NCI-H1092 (cell line): ENCODE measurements around the gene URM1.

ENCODE experiments used
- DNase-seq: peaks from one replicate; lab custom pipeline; 2025; lab: John Stamatoyannopoulos, UW

Gene URM1

DNA sequence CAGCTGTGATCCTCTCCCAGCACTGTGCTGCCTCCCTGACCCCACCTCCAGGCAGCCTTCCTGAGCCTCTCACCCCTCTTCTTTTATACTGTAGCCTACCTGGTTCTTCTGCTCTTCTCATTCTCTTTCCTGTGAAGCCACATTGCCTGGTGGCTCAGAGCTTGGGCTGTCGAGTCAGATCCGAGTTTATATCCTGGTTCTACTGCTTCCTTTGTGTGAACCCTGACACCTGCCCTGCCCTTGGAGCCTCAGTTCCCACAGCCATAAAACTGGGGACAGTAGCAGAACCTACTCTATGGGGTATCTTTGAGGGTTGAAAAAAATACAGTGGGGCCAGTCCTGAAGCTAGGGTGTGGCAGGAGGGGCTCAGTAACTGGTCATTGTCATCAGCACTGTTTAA is 22.0 kb upstream of the URM1 start:
- DNase-seq: no peak

DNA sequence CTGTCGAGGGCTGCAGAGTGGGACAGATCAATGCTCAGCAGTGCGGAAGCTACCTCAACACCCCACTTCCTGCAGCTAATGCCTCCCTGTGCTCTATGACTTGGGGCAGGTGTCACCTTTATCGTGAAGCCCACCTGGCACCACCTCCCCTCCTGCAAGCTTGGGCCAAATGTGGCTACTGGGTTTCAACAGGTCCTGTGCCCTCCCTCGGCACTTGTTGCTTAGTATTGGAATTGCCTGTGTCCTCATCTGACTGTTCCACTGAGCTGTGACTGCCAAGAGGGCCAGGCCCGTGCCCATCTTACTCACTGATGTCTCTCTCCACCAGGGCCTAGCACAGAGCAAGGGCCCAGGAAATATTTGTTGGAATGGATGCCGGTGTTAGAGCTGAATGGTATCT is 21.4 kb upstream of the URM1 start:
- DNase-seq: no peak

DNA sequence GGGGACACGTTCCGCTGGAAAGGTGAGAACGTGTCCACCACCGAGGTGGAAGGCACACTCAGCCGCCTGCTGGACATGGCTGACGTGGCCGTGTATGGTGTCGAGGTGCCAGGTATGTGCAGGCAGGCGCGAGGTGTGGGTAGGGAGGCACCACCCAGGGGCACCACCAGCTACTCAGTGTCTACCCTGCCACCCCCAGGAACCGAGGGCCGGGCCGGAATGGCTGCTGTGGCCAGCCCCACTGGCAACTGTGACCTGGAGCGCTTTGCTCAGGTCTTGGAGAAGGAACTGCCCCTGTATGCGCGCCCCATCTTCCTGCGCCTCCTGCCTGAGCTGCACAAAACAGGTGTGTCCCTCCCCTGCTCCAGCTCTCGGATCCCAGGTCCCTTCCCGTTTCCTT is 15.7 kb upstream of the URM1 start:
- no peak for DNase-seq

DNA sequence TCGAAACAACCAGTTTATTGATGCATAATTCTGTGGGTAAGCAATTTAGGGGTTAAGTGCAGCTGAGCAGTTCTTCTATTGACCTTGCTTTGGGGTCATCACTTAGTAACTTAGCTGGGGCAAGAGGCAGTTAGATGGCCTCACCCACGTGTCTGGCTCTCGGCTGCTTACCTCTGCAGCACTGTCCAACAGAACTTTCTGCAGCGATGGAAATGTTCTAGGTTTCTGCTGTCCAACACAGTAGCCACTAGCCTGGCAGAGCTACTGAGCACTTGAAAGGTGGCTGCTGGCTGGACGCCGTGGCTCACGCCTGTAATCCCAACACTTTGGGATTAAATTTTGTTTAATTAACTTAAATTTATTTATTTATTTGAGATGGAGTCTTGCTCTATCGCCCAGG is 13.1 kb upstream of the URM1 start:
- no peak for DNase-seq

DNA sequence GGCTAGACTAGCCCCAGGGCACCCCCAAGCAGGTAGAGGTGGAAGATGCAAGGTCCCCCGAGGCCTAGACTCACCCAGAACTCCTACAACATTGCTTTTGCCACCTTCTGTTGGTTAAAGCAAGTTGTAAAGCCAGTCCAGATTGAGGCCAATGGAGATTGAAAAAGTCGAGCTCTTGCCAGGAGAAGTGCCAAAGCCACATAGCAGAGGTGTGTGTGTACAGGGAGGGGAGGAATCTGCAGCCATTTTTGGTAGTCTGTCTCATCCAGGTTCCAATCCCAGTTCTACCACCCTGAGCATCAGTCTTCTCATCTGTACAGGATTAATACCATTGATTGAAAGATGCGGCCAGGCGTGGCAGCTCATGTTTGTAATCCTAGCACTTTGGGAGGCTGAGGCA is 12.3 kb upstream of the URM1 start:
- no peak for DNase-seq

DNA sequence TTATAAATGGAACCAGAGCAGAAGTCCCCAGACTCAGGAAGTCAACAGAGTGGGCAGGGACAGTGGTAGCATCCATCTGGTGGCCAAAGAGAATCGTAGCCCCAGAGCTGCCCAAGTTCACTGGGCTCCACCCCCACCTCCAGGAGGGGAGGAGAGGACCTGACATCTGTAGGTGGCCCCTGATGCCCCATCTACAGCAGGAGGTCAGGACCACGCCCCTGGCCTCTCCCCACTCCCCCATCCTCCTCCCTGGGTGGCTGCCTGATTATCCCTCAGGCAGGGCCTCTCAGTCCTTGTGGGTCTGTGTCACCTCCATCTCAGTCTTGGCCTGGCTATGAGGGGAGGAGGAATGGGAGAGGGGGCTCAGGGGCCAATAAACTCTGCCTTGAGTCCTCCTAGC is 10.3 kb upstream of the URM1 start:
- no peak for DNase-seq

DNA sequence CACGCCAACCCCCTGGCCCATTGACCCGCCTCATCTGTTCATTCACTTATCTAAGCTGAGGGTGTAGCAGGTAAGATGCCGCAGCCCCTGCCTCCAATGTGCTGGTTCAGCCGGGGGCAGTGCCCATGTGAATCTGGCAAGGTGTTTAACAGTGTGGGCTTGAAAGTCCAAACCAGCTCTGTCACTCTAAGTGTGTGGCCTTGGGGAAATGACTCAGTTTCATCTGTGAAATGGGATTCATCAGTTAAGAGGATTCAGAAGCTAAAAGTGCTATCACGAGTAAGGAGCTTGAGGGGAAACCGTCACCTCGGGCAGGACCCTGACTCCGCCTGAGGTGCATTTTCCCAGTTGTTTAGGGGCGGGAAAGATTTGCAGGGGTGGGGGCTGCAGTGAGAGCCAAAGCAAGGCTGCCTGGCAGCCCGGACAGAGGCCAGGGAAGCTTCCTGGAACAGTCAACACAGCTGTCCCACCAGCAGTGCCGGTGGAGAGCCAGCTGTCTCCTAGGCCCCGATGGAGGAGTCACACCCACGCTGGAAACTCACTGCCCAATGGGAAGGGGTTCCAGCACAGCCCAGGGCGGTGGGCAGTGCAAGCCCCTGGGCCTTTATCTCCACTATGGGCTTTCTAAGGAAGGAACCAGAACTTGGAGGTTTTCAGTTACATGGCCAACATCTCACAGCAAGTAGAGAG is 9.7 kb upstream of the URM1 start:
- DNase-seq: no peak

DNA sequence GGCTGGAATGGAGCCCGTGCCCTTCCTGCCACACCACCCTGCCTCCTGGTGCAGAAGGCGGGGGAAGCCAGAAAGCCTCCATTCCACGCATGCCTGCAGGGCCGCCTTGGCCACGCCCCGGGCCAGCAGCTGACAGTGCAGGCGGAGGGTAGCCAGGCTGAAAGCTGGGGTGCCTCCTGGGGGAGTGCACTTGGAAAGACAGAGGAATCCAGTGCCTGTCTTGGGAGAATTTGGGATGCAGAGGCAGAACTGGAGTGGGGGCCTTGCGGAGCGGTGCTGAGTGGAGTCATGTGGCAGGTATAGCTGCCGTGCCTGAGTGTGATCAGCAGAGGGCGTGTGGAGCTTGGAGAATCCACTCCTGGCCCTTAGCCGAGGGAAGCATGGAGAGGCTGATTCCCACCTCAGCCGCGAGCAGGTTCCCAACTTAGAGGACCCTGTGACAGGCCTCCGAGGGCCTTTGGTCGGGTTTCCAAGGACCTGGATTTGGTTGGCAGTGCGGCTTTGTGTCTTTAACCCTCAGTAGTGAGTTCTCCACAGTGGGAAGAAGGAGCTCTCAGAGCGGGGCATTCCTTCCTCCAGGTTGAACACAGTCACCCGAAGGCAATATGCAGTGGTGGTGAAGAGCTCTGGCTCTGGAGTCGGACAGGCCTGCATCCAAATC is 9.1 kb upstream of the URM1 start:
- DNase-seq: peak; percentile 76

DNA sequence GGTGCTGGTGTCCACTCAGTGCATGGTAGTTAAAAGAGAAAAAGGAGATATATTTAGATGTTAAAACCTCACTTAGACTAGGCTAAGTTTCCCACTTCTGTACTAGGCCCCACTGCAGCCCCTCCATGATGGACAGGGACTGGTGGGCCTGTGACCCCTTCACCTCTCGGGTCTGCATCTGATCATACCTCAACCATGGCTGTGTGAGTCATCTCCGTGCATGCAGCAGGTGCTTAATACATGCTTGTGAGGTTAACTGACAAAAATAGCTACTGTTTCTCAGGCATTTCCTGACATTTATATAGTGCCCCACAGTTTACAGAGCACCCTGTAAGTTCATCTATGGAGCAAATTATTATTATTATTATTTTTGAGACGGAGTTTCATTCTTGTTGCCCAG is 8.4 kb upstream of the URM1 start:
- no peak for DNase-seq

DNA sequence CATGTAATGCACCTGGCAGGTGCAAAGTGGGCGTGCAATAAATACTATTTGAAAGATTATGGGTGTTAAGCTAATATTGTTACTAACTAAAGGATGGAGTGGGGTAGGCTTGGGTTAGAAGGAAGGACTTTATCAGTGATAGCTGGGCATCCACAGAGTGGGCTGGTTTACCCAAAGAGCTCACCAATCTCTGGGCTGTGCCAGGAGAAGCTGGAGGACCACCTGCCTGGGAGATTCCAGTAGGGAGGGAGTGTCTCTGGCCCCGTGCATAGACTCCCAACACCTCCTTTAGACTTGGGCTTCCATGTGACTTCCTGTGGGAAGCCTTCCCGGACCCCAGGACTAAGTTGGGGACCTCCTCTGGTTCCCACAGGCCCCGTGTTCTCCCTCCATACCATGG is 5.6 kb upstream of the URM1 start:
- no peak for DNase-seq

DNA sequence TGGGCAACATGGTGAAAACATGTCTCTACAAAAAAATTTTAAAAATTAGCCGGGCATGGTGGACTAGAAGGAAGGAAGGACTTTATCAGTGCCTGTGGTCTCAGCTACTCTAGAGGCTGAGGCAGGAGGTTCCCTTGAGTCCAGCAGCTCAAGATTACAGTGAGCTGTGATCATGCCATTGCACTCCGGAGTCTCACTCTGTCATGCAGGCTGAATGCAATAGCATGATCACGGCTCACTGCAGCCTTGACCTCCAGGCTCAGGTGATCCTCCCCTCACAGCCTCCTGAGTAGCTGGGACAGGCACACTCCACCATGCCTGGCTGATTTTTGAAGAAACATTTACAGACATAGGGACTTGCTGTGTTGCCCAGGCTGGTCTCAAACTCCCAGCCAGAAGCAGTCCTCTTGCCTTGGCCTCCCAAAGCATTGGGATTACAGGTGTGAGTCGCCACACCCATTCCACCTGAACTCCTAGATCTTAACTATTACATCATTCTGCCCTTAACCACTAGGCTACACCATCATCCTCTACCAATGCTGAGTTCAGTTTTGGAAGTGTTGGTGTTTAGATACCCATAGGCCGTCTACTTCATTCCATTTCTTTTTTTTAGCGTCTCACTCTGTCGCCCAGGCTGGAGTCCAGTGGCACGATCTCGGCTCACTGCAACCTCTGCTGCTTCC is 2.0 kb upstream of the URM1 start:
- DNase-seq: no peak

DNA sequence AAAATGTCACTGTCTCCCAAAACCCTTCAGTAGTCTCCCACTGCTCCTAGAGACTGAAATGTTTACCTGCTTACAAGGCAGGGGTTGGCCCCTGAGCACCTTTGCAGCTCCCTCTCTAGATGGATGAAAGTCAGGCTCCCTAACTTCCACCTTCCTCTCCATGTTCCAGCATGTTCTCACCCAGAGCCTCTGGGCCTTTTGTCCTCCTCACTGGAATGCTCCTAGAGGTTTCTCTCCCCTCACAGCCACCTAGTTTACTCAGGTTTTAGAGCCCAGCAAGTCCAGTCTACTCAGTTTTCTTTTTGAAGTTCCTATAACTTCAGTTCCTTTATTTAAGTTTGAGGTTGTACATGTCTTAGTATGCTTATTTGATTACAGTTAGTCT is 815 bp upstream of the URM1 start:
- no peak for DNase-seq

DNA sequence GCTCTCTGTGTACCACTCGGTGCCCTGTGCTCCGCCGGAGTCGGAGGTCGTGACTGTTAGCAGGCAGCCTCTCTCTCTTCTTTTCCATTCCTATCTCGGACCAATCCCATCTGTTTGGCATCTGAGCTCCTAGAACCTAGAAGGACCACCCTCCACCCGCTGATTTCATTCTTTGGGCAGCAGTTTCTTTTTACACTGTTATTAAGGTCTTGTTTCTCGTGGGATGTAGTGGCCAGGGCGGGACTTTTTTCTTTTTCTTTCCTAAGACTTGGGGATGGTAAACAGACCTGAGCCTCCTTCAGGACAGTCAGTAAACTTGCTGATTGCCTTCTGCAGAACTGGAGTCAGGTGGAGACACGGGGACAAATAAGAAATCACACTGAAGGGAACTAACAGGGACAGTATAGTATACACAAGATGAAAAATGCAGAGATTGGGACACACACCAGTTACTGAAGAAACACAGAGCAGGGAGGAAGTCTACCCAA is 500 bp downstream of the URM1 start:
- DNase-seq: no peak

DNA sequence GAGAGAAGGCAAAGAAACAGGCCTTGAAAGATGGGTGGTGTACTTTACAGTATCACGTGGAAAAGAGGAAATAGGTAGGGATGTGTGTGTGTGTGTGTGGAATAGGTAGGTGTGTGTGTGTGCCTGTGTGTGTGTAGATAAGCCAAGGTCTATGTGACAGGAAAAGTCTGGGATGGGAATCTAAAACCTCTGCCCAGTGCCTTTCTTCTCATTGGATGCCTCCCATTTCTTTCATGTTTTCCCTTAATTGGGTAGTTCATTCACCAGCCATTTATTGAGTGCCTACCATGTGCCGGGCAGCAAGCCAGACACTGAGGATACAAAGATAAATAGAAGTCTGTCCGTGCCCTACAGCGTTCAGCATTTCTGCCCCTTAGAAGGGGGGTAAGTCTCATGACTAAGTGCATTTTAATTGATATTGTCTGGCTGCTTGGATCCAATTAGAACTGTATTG is 1.0 kb downstream of the URM1 start:
- DNase-seq: no peak

DNA sequence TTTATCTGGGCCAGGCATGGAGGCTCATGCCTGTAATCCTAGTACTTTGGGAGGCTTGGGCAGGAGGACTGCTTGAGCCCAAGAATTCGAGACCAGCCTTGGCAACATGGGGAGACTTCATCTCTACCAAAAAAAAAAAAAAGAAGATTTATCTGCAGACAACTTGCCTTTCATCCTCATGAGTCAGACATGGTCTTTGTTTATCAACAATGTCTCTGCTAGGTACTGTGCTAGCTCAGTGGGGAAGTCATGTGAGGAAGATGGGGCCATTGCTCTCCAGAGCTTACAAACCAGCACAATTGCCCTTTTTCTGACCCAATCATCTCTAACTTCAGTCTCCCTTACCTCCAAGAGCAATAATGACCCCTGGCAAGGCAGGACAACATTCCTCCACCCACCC is 1.6 kb downstream of the URM1 start:
- no peak for DNase-seq

DNA sequence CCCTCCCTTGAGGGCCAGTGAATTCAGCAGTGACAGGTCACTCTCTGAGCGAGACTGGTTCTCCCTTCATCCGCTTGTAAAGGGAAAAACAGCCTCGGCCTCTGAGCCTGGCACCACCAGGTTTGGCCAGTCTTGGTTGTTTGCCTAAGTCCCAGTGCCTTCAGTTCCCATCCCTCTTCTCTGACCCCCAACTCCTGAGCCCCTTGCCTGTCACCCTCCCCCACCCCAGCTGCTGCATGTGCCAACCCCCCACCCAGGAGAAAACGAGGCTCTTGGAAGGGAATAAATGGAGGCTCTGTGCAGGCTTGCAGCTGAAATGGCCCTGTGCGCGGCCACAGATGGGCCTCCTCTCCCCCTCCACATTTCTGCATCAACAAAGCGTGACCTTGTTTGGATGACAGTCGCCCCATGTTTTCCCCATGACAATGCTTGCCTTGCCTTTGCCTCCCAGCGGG is 3.1 kb downstream of the URM1 start:
- no peak for DNase-seq

DNA sequence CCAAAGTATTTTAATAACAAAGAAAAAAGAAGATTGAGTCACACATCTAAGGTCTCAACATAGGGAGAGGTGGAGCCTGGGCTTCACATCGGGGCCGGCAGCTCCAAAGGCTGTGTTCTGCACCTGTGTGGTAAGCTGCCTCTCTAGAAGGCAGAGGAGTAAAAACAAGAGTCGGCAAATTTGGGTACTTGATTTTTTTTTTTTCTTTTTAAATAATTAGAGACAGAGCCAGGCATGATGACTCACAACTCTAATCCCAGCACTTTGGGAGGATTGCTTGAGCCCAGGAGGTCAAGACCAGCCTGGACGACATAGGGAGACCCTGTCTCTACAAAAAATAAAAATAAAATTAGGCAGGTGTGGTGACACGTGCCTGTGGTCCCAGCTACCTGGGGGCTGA is 4.7 kb downstream of the URM1 start:
- no peak for DNase-seq

DNA sequence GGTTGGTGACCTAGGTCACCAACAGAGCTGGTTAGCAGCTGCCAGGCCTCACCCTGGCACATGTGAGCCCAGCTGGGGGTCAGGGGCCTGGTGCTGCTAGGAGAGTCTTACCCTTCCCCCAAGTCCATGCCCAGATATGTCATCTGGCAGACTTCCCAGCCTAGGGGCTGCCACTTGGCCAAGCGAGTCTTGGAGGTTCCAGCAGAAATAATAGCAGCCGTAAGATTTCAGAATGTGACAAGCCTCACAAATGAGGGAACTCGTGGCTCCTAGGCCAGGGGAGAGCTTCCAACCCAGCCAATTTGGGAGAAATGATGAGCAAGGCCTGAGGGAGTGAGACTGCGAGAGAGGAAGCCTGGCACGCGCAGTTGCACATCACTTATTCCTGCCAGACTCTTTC is 11.1 kb downstream of the URM1 start:
- DNase-seq: no peak

DNA sequence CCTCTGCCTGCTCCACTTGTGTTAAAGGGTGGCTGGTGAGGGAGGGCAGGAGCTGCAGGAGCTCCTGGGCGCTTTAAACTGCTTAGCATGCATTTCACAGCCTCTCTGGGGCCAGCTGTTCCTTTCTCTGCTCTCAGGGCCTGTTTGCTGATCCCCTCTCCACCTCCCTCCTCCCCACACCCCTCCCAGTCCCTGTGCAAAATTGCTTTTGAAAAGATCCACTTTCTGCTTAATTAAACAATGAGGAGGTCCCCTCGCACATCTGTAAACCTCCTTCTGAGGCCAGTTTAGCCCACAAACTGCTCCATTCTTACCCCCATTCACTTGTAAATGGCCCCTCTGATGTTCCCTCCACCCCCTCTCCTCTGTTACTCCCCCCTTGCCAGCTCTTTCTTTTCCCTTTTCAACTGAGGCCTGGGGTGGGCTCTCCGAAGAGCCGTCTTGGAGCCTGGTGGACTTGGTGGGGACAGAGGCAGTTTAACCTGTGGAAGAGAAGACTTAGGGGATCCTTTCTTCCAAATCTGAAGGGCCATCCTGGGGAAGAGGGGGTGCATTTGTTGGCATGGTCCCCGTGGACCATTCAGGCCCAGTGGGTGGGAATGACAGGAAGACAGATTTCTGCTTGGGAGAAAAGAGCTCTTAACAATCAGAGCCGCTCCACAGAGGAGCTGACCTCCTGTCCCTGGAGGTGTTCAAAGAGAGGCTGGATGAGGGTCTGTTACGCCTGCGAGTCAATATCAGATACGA is 12.0 kb downstream of the URM1 start:
- DNase-seq: peak; percentile 71

DNA sequence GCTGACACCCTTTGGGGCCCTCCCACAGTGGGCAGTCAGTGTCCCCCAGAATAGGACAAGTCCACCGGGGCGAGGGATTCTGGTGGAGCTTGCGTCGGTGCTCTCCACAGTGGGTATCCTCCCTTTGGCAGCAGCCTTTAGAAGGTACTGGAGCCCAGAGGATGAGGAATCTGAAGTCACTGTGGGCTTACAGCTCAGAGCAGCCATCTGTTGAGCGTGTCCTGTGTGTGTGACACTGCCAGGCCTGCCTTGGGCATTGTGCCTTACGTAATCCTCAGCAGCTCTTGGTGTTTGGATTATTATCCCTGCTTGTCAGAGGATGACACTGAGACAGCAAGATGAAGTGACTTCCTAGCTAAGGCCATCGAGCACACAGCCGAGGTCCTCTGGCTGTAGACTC is 12.6 kb downstream of the URM1 start:
- no peak for DNase-seq

DNA sequence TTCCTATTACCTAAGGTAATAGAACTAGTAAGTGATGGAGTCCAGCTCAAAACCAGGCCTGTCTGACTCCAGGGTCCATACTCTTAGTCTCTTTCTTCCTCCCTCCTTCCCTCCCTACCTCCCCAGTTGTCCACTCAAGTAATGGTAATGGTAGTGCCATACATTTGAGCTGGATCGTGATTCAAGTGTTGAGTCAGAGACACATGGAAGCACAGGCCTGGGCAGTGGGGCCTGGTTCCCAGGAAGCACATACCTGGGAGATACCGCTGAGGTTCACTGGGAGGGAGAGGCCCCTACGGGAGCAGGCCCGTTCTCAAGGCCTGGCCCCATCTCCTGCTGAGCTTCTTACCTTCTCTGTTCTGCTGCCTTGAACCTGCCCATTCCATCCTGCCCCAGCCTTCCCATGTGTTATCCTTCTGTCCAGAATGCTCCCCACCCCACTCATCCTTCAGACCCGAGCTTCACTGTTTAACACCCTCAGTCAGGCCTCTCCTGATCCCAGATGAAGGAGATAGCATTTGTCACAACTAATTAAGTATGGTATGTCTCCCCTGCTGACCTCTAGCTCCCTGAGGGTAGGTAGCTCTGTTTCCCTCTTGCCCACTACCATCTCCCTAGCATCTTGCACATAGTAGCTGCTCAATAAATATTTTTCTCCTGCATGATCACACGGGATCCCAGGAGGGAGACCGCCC is 13.8 kb downstream of the URM1 start:
- DNase-seq: no peak
